Small intestine (tissue), 7 donors: ENCODE measurements around the gene MLIP. TPM values are rescaled to one million over a fixed set of nuclear protein-coding genes. Genes with fewer than 3 reads are reported as not detected.

Source experiments
- DNase-seq, 2 donors: peaks; one replicate each; pipeline versions ENCODE4 v3.0.0 to v3.0.0-alpha.2; 2013
- FAIRE-seq: peaks from 2 replicates; lab custom pipeline; 2012; peaks lifted over from hg19 to GRCh38; lab: Jason Lieb, UNC
- H3K27ac ChIP-seq, 3 donors: one replicate each; pipeline ENCODE4 v1.5.1; 2013; ENCODE audit warnings: low read length in 2 of 3, mild to moderate bottlenecking in 2 of 3, control low read depth in 1 of 3, inconsistent platforms in 1 of 3, low read depth in 1 of 3, moderate library complexity in 1 of 3
- H3K27me3 ChIP-seq, 3 donors: one replicate each; pipeline ENCODE4 v1.6.1; 2013; ENCODE audit warnings: low read length in 3 of 3, inconsistent platforms in 1 of 3; ENCODE audit not compliant: control insufficient read depth in 3 of 3, insufficient read depth in 3 of 3
- H3K36me3 ChIP-seq, 3 donors: one replicate each; pipeline ENCODE4 v1.6.1; 2013; ENCODE audit warnings: low read length in 3 of 3, inconsistent platforms in 1 of 3, low read depth in 1 of 3, mild to moderate bottlenecking in 1 of 3, moderate library complexity in 1 of 3; ENCODE audit not compliant: control insufficient read depth in 3 of 3, insufficient read depth in 2 of 3
- H3K4me1 ChIP-seq, 3 donors: one replicate each; pipeline ENCODE4 v1.6.1; 2013; ENCODE audit warnings: low read length in 2 of 3, inconsistent platforms in 1 of 3, low read depth in 1 of 3, mild to moderate bottlenecking in 1 of 3, moderate library complexity in 1 of 3; ENCODE audit not compliant: control insufficient read depth in 3 of 3, insufficient read depth in 2 of 3
- H3K4me3 ChIP-seq, 3 donors: one replicate each; pipeline ENCODE4 v1.5.1; 2013; ENCODE audit warnings: low read length in 3 of 3, control low read depth in 1 of 3, inconsistent platforms in 1 of 3, low read depth in 1 of 3, mild to moderate bottlenecking in 1 of 3, moderate library complexity in 1 of 3
- H3K9me3 ChIP-seq, 2 donors: one replicate each; pipeline ENCODE4 v1.6.1; 2013; ENCODE audit warnings: low read depth in 1 of 2, low read length in 1 of 2; ENCODE audit not compliant: control insufficient read depth in 2 of 2, insufficient read depth in 1 of 2
- WGBS, 3 donors: extraction: QIAGEN DNeasy Blood & Tissue Kit; methylation state at CpG; one replicate each; pipeline ENCODE4 v1.1.7; 2013; 5-methylcytosine and 5-hydroxymethylcytosine counted together
- polyA plus RNA-seq, 4 donors: library from polyadenylated mRNA; stranded (reverse) in 3 of 4; unstranded in 1 of 4; fragments of 200-250 nt in 3 of 4; fragments of 120-200 nt in 1 of 4; gene quantifications; one replicate each; pipeline versions ENCODE4 v1.2.1 to v1.2.3, GENCODE V29; 2013
- donor health status: healthy with polysubstance abuse.
- donor health status: control.
- donor health status: control.
- donor health status: Bipolar disorder and iron deficiency.
- donor health status: healthy.

The MLIP gene
- polyA plus RNA-seq, 4 donors: 0.44 to 5.1 (median 2.2) TPM

GRCh38 chr6:54086439-54086838 lies 24.8 kb upstream of the MLIP start:
- no peaks in the 10 kb centered on the region for H3K9me3 ChIP-seq
- no peak for FAIRE-seq
- WGBS, 3 donors: 63 to 75% (median 68%) methylated on average over 1 of the region's 1 CpG

GRCh38 chr6:54087721-54088120 lies 23.5 kb upstream of the MLIP start:
- DNase-seq (no peak), FAIRE-seq (no peak)
- Histone ChIP-seq H3K9me3 (no peaks in the 10 kb centered on the region), H3K27me3 (no peaks in the 10 kb centered on the region), H3K4me1 (peaks cover 0 to 9% (median 6%) of the 10 kb centered on the region in 3 donors), H3K27ac (no peak overlapping the region), H3K36me3 (no peaks in the 10 kb centered on the region), H3K4me3 (no peak overlapping the region)
- WGBS, 3 donors: 66 to 74% (median 71%) methylated on average over 2 of the region's 2 CpGs

More at GRCh38 chr6:54086439-54086838, 24.8 kb upstream of the MLIP start:
- DNase-seq: no peak
- no peaks in the 10 kb centered on the region for H3K27me3 ChIP-seq
- H3K36me3 ChIP-seq: no peaks in the 10 kb centered on the region
- no peak overlapping the region for H3K4me3 ChIP-seq
- peaks cover 0 to 9% (median 6%) of the 10 kb centered on the region in 3 donors for H3K4me1 ChIP-seq
- H3K27ac ChIP-seq: no peak overlapping the region

- H3K4me1 ChIP-seq: no peaks in the 10 kb centered on the region
- no peaks in the 10 kb centered on the region for H3K9me3 ChIP-seq
- WGBS, 3 donors: 61 to 84% (median 76%) methylated on average over 6 of the region's 6 CpGs
Measured at GRCh38 chr6:54093326-54093948, 17.8 kb upstream of the MLIP start.

GRCh38 chr6:54094293-54094692 lies 16.9 kb upstream of the MLIP start:
- Histone ChIP-seq H3K4me3 (no peak overlapping the region), H3K4me1 (no peaks in the 10 kb centered on the region), H3K27ac (no peak overlapping the region), H3K27me3 (no peaks in the 10 kb centered on the region), H3K9me3 (no peaks in the 10 kb centered on the region), H3K36me3 (no peaks in the 10 kb centered on the region)
- no peak for DNase-seq
- FAIRE-seq: no peak

More at GRCh38 chr6:54093326-54093948, 17.8 kb upstream of the MLIP start:
- FAIRE-seq: no peak
- H3K36me3 ChIP-seq: no peaks in the 10 kb centered on the region
- H3K27me3 ChIP-seq: no peaks in the 10 kb centered on the region
- no peak for DNase-seq
- H3K27ac ChIP-seq: no peak overlapping the region
- H3K4me3 ChIP-seq: no peak overlapping the region

- H3K27ac ChIP-seq: no peak overlapping the region
- FAIRE-seq: no peak
- H3K9me3 ChIP-seq: no peaks in the 10 kb centered on the region
- no peaks in the 10 kb centered on the region for H3K36me3 ChIP-seq
- no peaks in the 10 kb centered on the region for H3K4me1 ChIP-seq
- no peak for DNase-seq
- no peak overlapping the region for H3K4me3 ChIP-seq
- WGBS, 3 donors: 66 to 78% (median 76%) methylated on average over 4 of the region's 4 CpGs
- no peaks in the 10 kb centered on the region for H3K27me3 ChIP-seq
Measured at GRCh38 chr6:54094786-54095185, 16.5 kb upstream of the MLIP start.

GRCh38 chr6:54095723-54096122 lies 15.5 kb upstream of the MLIP start:
- no peak for DNase-seq
- H3K27ac ChIP-seq: no peak overlapping the region
- WGBS, 3 donors: 88 to 94% (median 92%) methylated on average over 4 of the region's 4 CpGs
- no peaks in the 10 kb centered on the region for H3K36me3 ChIP-seq
- H3K9me3 ChIP-seq: no peaks in the 10 kb centered on the region
- H3K27me3 ChIP-seq: no peaks in the 10 kb centered on the region
- H3K4me1 ChIP-seq: no peaks in the 10 kb centered on the region
- no peak for FAIRE-seq
- no peak overlapping the region for H3K4me3 ChIP-seq

- Histone ChIP-seq H3K27me3 (no peaks in the 10 kb centered on the region), H3K4me1 (no peaks in the 10 kb centered on the region), H3K4me3 (no peak overlapping the region), H3K27ac (no peak overlapping the region), H3K36me3 (no peaks in the 10 kb centered on the region), H3K9me3 (no peaks in the 10 kb centered on the region)
- FAIRE-seq: no peak
- 89 to 95% (median 93%) methylated on average over 3 of the region's 3 CpGs for WGBS, 3 donors
- no peak for DNase-seq
Measured at GRCh38 chr6:54096811-54097210, 14.4 kb upstream of the MLIP start.

GRCh38 chr6:54097753-54098152 lies 13.5 kb upstream of the MLIP start:
- Histone ChIP-seq H3K9me3 (no peaks in the 10 kb centered on the region), H3K27ac (no peak overlapping the region), H3K4me3 (no peak overlapping the region), H3K36me3 (no peaks in the 10 kb centered on the region), H3K27me3 (no peaks in the 10 kb centered on the region), H3K4me1 (no peaks in the 10 kb centered on the region)
- DNase-seq (no peak), FAIRE-seq (no peak)
- 59 to 78% (median 67%) methylated on average over 4 of the region's 4 CpGs for WGBS, 3 donors
